HepG2 (cell line): ENCODE measurements around the gene C2orf78. TPM values are rescaled to one million over a fixed set of nuclear protein-coding genes. Genes with fewer than 3 reads are reported as not detected.

Experiments used
- ATAC-seq: fragments of 200-7000 bp; cut with Tn5 transposase; 3 replicates; pipeline ENCODE4 v1.9.1; 2020; ENCODE audit warnings: mild to moderate bottlenecking, moderate library complexity
- BruUV-seq: library from RNA; stranded (reverse); fragments of 400-500 nt; replicated peaks from 2 replicates; lab custom pipeline; 2021; lab: Mats Ljungman, UMichigan
- CTCF ChIA-PET: fragments of 300-600 bp; formaldehyde crosslinking; extraction: SDS; loops from one replicate; lab custom pipeline; 2021; ENCODE audit warnings: low total read pairs, inconsistent platforms, low intra/inter-chr PET ratio; lab: Yijun Ruan, JAX
- POLR2A ChIA-PET: fragments of 350-600 bp; sonication (Branson Sonifier 250); formaldehyde crosslinking; loops from one replicate; lab custom pipeline; 2020; ENCODE audit warnings: antibody characterized with exemption, inconsistent platforms; lab: Yijun Ruan, JAX
- DNase-seq: peaks from one replicate; pipeline ENCODE4 v3.0.0-alpha.2; 2015; ENCODE audit warnings: low spot score
- FAIRE-seq: peaks from 3 replicates; lab custom pipeline; 2011; peaks lifted over from hg19 to GRCh38; lab: Jason Lieb, UNC
- H2AFZ ChIP-seq: one replicate; pipeline ENCODE4 v1.6.1; 2011; ENCODE audit warnings: low read length, inconsistent platforms
- H3K27ac ChIP-seq: fragments of 300-600 bp; 3 replicates; pipeline ENCODE4 v1.8.0; 2011; ENCODE audit warnings: mixed run types, mild to moderate bottlenecking, mixed read lengths, low read length, inconsistent platforms; ENCODE audit not compliant: insufficient read depth; ENCODE audit errors: extremely low read length
- H3K27me3 ChIP-seq, 2 experiments: fragments of 200-600 bp in 1 of 2; 2 replicates in 1 of 2; 3 replicates in 1 of 2; pipeline versions ENCODE4 v1.6.0 to v1.8.0; 2011; ENCODE audit warnings: low read length in 2 of 2, mild to moderate bottlenecking in 2 of 2, moderate library complexity in 2 of 2, inconsistent platforms in 1 of 2; ENCODE audit not compliant: insufficient read depth in 2 of 2, control insufficient read depth in 1 of 2
- H3K36me3 ChIP-seq, 2 experiments: fragments of 200-600 bp in 1 of 2; replicated peaks in 1 of 2; 2 replicates in 1 of 2; 3 replicates in 1 of 2; pipeline versions ENCODE4 v1.5.1 to v1.8.0; 2011; ENCODE audit warnings: low read length in 2 of 2, inconsistent platforms in 1 of 2; ENCODE audit not compliant: insufficient read depth in 2 of 2, control insufficient read depth in 1 of 2
- H3K4me1 ChIP-seq: 2 replicates; pipeline ENCODE4 v1.5.1; 2012; ENCODE audit warnings: low read length, inconsistent platforms; ENCODE audit not compliant: insufficient read depth
- H3K4me2 ChIP-seq: 2 replicates; pipeline ENCODE4 v1.6.0; 2011; ENCODE audit warnings: low read depth, low read length, inconsistent platforms
- H3K4me3 ChIP-seq, 3 experiments: fragments of 200-600 bp in 1 of 3; sonication (generic), shearing (Covaris generic) in 1 of 3; replicated peaks in 1 of 3; 2 replicates each; pipeline ENCODE4 v1.5.1; 2011 to 2016; ENCODE audit warnings: low read length in 3 of 3, inconsistent platforms in 2 of 3, low read depth in 2 of 3, mild to moderate bottlenecking in 2 of 3, control low read depth in 1 of 3, mixed read lengths in 1 of 3; ENCODE audit not compliant: insufficient read depth in 1 of 3
- H3K79me2 ChIP-seq: one replicate; pipeline ENCODE4 v1.6.1; 2011; ENCODE audit warnings: low read length, inconsistent platforms; ENCODE audit not compliant: insufficient read depth
- H3K9ac ChIP-seq: 2 replicates; pipeline ENCODE4 v1.6.0; 2011; ENCODE audit warnings: mild to moderate bottlenecking, low read depth, low read length, inconsistent platforms; ENCODE audit not compliant: insufficient read depth
- H3K9me3 ChIP-seq: 2 replicates; pipeline ENCODE4 v1.5.1; 2012; ENCODE audit warnings: mild to moderate bottlenecking, low read length
- H4K20me1 ChIP-seq: 2 replicates; pipeline ENCODE4 v1.6.0; 2011; ENCODE audit warnings: inconsistent platforms, mild to moderate bottlenecking, low read length, moderate library complexity; ENCODE audit not compliant: insufficient read depth
- ARNT ChIP-seq: fragments of 450-650 bp; IDR thresholded peaks from 2 replicates; pipeline ENCODE4 v1.6.1; 2017
- CREB3 ChIP-seq: sonication (generic); formaldehyde crosslinking; IDR thresholded peaks from 2 replicates; pipeline ENCODE4 v1.5.0; 2020; ENCODE audit warnings: missing genetic modification reagents
- LBX2 ChIP-seq: sonication (generic); formaldehyde crosslinking; IDR thresholded peaks from 2 replicates; pipeline ENCODE4 v1.5.0; 2020; ENCODE audit warnings: missing genetic modification reagents, mild to moderate bottlenecking, borderline replicate concordance
- MAFK ChIP-seq, 2 experiments: IDR thresholded peaks in 1 of 2; conservative IDR thresholded peaks in 1 of 2; 2 replicates each; pipeline ENCODE4 v1.6.1; 2011; ENCODE audit warnings: improper control_type of control experiment in 2 of 2, low read length in 2 of 2
- PRDM10 ChIP-seq: sonication (generic); formaldehyde crosslinking; IDR thresholded peaks from 2 replicates; pipeline ENCODE4 v1.4.0; 2020; ENCODE audit warnings: low read depth, missing genetic modification reagents
- SRF ChIP-seq: IDR thresholded peaks from 2 replicates; pipeline ENCODE4 v1.6.1; 2011; ENCODE audit warnings: mild to moderate bottlenecking, low read depth, low read length, moderate library complexity
- ZBTB1 ChIP-seq: sonication (generic); formaldehyde crosslinking; IDR thresholded peaks from 2 replicates; pipeline ENCODE4 v1.4.0; 2020; ENCODE audit warnings: missing genetic modification reagents, borderline replicate concordance
- ZBTB33 ChIP-seq: sonication (generic); formaldehyde crosslinking; IDR thresholded peaks from 2 replicates; pipeline ENCODE4 v1.4.0; 2020; ENCODE audit warnings: missing genetic modification reagents
- WGBS: methylation state at CpG from one replicate; pipeline ENCODE4 v1.1.6; 2017; ENCODE audit warnings: low lambda C conversion rate; 5-methylcytosine and 5-hydroxymethylcytosine counted together
- in situ Hi-C: cut with HindIII; loops from 2 replicates; pipeline ENCODE4 v1.10.0; 2017; ENCODE audit warnings: low pct_unique_long_range_greater_than_20kb; ENCODE audit not compliant: extremely low pct_ligation_motif_present
- intact Hi-C: fragments of 100-400 bp; cut with micrococcal nuclease; formaldehyde crosslinking; loops from one replicate; pipeline ENCODE4 v1.10.0; 2022; ENCODE audit not compliant: unreplicated experiment
- polyA plus RNA-seq, 8 experiments: library from polyadenylated mRNA; depleted of rRNA in 3 of 8; stranded (reverse) in 7 of 8; unstranded in 1 of 8; fragments of >200 nt; fragmentation: Illumina TruSeq in 4 of 8; extraction: Trizol in 4 of 8; gene quantifications; 2 replicates each; pipeline versions ENCODE4 v1.2.1 to v1.2.3, GENCODE V29; 2011 to 2016; ENCODE audit warnings: low read depth in 4 of 8, missing spikeins in 1 of 8, mixed read lengths in 1 of 8; ENCODE audit not compliant: insufficient read depth in 1 of 8
- total RNA-seq, 5 experiments: library from RNA; depleted of rRNA; stranded (reverse); fragments of >200 nt; fragmentation: Illumina TruSeq; extraction: Trizol; gene quantifications; 2 replicates each; pipeline ENCODE4 v1.2.3, GENCODE V29; 2016; ENCODE audit warnings: low read depth in 1 of 5

The C2orf78 gene
- total and polyA plus RNA-seq, 2 of the 13 experiments (the other 11 are each of a cell fraction or from before 2014, with no cell fraction given) = not detected

GRCh38 chr2:73830871-73831401 is 47.0 kb downstream of the C2orf78 start:
- WGBS = 93% methylated on average over 11 of the region's 11 CpGs
- in situ Hi-C loops (loop anchor here (25.0 kb wide), 1 partner anchor 306 kb away; the partner anchor contains the start of gene BOLA3), intact Hi-C loops (no loop called here)
- H3K9me3 ChIP-seq = no peaks in the 10 kb centered on the region
- no peak overlapping the region for H2AFZ ChIP-seq
- no peak overlapping the region for H3K4me2 ChIP-seq
- H3K27ac ChIP-seq = no peak overlapping the region
- DNase-seq = no peak
- H3K4me1 ChIP-seq = peaks cover 39% of the 10 kb centered on the region
- H4K20me1 ChIP-seq = no peaks in the 10 kb centered on the region
- H3K79me2 ChIP-seq = peaks cover 21% of the 10 kb centered on the region
- peaks cover 3 to 33% of the 10 kb centered on the region in 2 experiments for H3K36me3 ChIP-seq
- ChIA-PET CTCF (no interaction called here), POLR2A (no interaction called here)
- BruUV-seq = no TSS peak
- H3K27me3 ChIP-seq = no peaks in the 10 kb centered on the region; a peak in 1 of 5 replicates
- H3K4me3 ChIP-seq = no peak overlapping the region
- TF ChIP-seq LBX2 (CRISPR knock-in tag) = no peak
- peak; percentile 18 to 30; a peak in 2 of 4 replicates for TF ChIP-seq MAFK (conservative IDR thresholded peaks at IDR 0.05 in 1 of 2, IDR thresholded peaks at IDR 0.05 in 1 of 2; ENCODE audit: low read length in 2 of 2)
- TF ChIP-seq ARNT = no peak
- no peak for TF ChIP-seq CREB3 (CRISPR knock-in tag)
- no peak for ATAC-seq
- H3K9ac ChIP-seq = no peak overlapping the region
- no peak for FAIRE-seq

GRCh38 chr2:73832930-73833329 is 48.9 kb downstream of the C2orf78 start:
- CTCF ChIA-PET = no interaction called here
- POLR2A ChIA-PET = interaction anchor here (1.5 kb wide), 1 partner anchor 9 kb away, joined by 9 read pairs; no protein-coding TSS in a partner anchor
- no peak overlapping the region for H3K27ac ChIP-seq

More at GRCh38 chr2:73832930-73833329, 48.9 kb downstream of the C2orf78 start:
- TF ChIP-seq ZBTB33 (CRISPR knock-in tag) (no peak), SRF (peak; percentile 95), PRDM10 (CRISPR knock-in tag) (no peak), ZBTB1 (no peak)
- ATAC-seq = no peak
- Histone ChIP-seq H3K27me3 (no peaks in the 10 kb centered on the region; a peak in 1 of 5 replicates), H3K4me1 (peaks cover 31% of the 10 kb centered on the region), H3K9ac (no peak overlapping the region), H4K20me1 (no peaks in the 10 kb centered on the region), H3K4me3 (no peak overlapping the region), H2AFZ (no peak overlapping the region), H3K4me2 (no peak overlapping the region), H3K36me3 (peaks cover 3 to 38% of the 10 kb centered on the region in 2 experiments), H3K79me2 (peaks cover 21% of the 10 kb centered on the region), H3K9me3 (no peaks in the 10 kb centered on the region)
- no TSS peak for BruUV-seq
- no peak for DNase-seq
- in situ Hi-C loops (loop anchor here (25.0 kb wide), 1 partner anchor 304 kb away; the partner anchor contains the start of gene BOLA3), intact Hi-C loops (no loop called here)
- no peak for FAIRE-seq
